ENCODE data around the gene GMDS.

Gene GMDS

GRCh38 chr6:1970151-1970561, 275.2 kb downstream of the GMDS start:
- H2AFZ ChIP-seq (ENCODE audit: low read depth, low read length), result no peak overlapping the region
- no peaks in the 10 kb centered on the region for H3K79me2 ChIP-seq (ENCODE audit: low read length)
- no peaks in the 10 kb centered on the region for H3K36me3 ChIP-seq (replicated peaks; ENCODE audit: low read depth, low read length)
- H3K4me1 ChIP-seq (ENCODE audit: low read length), result no peaks in the 10 kb centered on the region
- no peak overlapping the region for H3K4me2 ChIP-seq (ENCODE audit: low read length)
- no peaks in the 10 kb centered on the region for H4K20me1 ChIP-seq (ENCODE audit: insufficient read depth, low read length)
- H3K4me3 ChIP-seq (ENCODE audit: low read length), result no peak overlapping the region
- no peak for TF ChIP-seq EZH2phosphoT487 (IDR thresholded peaks at IDR 0.05; ENCODE audit: low read depth)
- TF ChIP-seq CTCF (IDR thresholded peaks at IDR 0.05; ENCODE audit: low read depth, low read length), result no peak
- H3K27me3 ChIP-seq (ENCODE audit: low read depth, low read length), result no peaks in the 10 kb centered on the region
- H3K9me3 ChIP-seq (ENCODE audit: insufficient read depth, low read length), result no peaks in the 10 kb centered on the region
- no peak overlapping the region for H3K9ac ChIP-seq (ENCODE audit: low read length)
- H3K27ac ChIP-seq (ENCODE audit: low read length), result no peak overlapping the region

DNA sequence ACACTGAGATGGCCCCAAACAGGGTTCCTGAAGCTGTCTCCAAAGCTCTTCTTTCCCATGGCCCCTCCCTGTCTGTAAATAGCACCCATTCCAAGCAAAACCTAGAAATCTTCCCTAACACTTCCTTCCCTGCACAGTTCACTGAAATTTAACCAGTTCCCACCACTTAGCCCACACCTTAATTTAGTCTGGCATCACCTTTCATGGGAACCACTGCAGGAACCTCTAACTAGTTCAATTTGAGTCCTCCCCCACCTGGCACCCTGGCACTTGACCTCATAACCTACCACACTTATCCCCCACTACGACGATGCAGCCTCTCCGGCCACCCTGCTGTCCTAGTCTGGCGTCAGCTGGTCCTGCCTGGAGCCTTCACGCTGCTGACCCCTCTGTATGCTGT, 278.7 kb downstream of the GMDS start:
- Histone ChIP-seq H3K9ac (ENCODE audit: low read length) (no peak overlapping the region), H2AFZ (ENCODE audit: low read depth, low read length) (no peak overlapping the region), H4K20me1 (ENCODE audit: insufficient read depth, low read length) (no peaks in the 10 kb centered on the region), H3K4me2 (ENCODE audit: low read length) (no peak overlapping the region), H3K79me2 (ENCODE audit: low read length) (no peaks in the 10 kb centered on the region), H3K4me1 (ENCODE audit: low read length) (no peaks in the 10 kb centered on the region), H3K4me3 (ENCODE audit: low read length) (no peak overlapping the region), H3K27me3 (ENCODE audit: low read depth, low read length) (no peaks in the 10 kb centered on the region), H3K36me3 (replicated peaks; ENCODE audit: low read depth, low read length) (no peaks in the 10 kb centered on the region), H3K9me3 (ENCODE audit: insufficient read depth, low read length) (no peaks in the 10 kb centered on the region), H3K27ac (ENCODE audit: low read length) (no peak overlapping the region)
- TF ChIP-seq CTCF (IDR thresholded peaks at IDR 0.05; ENCODE audit: low read depth, low read length) (no peak), EZH2phosphoT487 (IDR thresholded peaks at IDR 0.05; ENCODE audit: low read depth) (no peak)

GRCh38 chr6:1965596-1966224, 279.7 kb downstream of the GMDS start:
- TF ChIP-seq CTCF (IDR thresholded peaks at IDR 0.05; ENCODE audit: low read depth, low read length) (no peak), EZH2phosphoT487 (IDR thresholded peaks at IDR 0.05; ENCODE audit: low read depth) (no peak)

GRCh38 chr6:1963596-1963995, 281.8 kb downstream of the GMDS start:
- H2AFZ ChIP-seq (ENCODE audit: low read depth, low read length), result no peak overlapping the region
- no peak overlapping the region for H3K4me3 ChIP-seq (ENCODE audit: low read length)
- no peak for TF ChIP-seq CTCF (IDR thresholded peaks at IDR 0.05; ENCODE audit: low read depth, low read length)
- TF ChIP-seq EZH2phosphoT487 (IDR thresholded peaks at IDR 0.05; ENCODE audit: low read depth), result no peak
- no peaks in the 10 kb centered on the region for H3K4me1 ChIP-seq (ENCODE audit: low read length)
- no peaks in the 10 kb centered on the region for H3K9me3 ChIP-seq (ENCODE audit: insufficient read depth, low read length)
- H3K4me2 ChIP-seq (ENCODE audit: low read length), result no peak overlapping the region
- no peaks in the 10 kb centered on the region for H3K36me3 ChIP-seq (replicated peaks; ENCODE audit: low read depth, low read length)
- no peak overlapping the region for H3K9ac ChIP-seq (ENCODE audit: low read length)
- H3K27me3 ChIP-seq (ENCODE audit: low read depth, low read length), result no peaks in the 10 kb centered on the region
- H3K27ac ChIP-seq (ENCODE audit: low read length), result no peak overlapping the region
- no peaks in the 10 kb centered on the region for H4K20me1 ChIP-seq (ENCODE audit: insufficient read depth, low read length)
- no peaks in the 10 kb centered on the region for H3K79me2 ChIP-seq (ENCODE audit: low read length)

More at GRCh38 chr6:1965596-1966224, 279.7 kb downstream of the GMDS start:
- H2AFZ ChIP-seq (ENCODE audit: low read depth, low read length), result no peak overlapping the region
- H3K4me1 ChIP-seq (ENCODE audit: low read length), result no peaks in the 10 kb centered on the region
- no peaks in the 10 kb centered on the region for H3K79me2 ChIP-seq (ENCODE audit: low read length)
- H4K20me1 ChIP-seq (ENCODE audit: insufficient read depth, low read length), result no peaks in the 10 kb centered on the region
- H3K4me2 ChIP-seq (ENCODE audit: low read length), result no peak overlapping the region
- no peaks in the 10 kb centered on the region for H3K27me3 ChIP-seq (ENCODE audit: low read depth, low read length)
- H3K9ac ChIP-seq (ENCODE audit: low read length), result no peak overlapping the region
- H3K9me3 ChIP-seq (ENCODE audit: insufficient read depth, low read length), result no peaks in the 10 kb centered on the region
- no peaks in the 10 kb centered on the region for H3K36me3 ChIP-seq (replicated peaks; ENCODE audit: low read depth, low read length)
- no peak overlapping the region for H3K27ac ChIP-seq (ENCODE audit: low read length)
- H3K4me3 ChIP-seq (ENCODE audit: low read length), result no peak overlapping the region

Data from OCI-LY3 (cell line).